Measurements from ENCODE around the gene UMODL1.

GRCh38 chr21:42191696-42192595 lies 120.8 kb downstream of the UMODL1 start:
- TF ChIP-seq, protein P1, sequence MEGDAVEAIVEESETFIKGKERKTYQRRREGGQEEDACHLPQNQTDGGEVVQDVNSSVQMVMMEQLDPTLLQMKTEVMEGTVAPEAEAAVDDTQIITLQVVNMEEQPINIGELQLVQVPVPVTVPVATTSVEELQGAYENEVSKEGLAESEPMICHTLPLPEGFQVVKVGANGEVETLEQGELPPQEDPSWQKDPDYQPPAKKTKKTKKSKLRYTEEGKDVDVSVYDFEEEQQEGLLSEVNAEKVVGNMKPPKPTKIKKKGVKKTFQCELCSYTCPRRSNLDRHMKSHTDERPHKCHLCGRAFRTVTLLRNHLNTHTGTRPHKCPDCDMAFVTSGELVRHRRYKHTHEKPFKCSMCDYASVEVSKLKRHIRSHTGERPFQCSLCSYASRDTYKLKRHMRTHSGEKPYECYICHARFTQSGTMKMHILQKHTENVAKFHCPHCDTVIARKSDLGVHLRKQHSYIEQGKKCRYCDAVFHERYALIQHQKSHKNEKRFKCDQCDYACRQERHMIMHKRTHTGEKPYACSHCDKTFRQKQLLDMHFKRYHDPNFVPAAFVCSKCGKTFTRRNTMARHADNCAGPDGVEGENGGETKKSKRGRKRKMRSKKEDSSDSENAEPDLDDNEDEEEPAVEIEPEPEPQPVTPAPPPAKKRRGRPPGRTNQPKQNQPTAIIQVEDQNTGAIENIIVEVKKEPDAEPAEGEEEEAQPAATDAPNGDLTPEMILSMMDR (IDR thresholded peaks at IDR 0.05) = no peak
- TF ChIP-seq POLR2A (IDR thresholded peaks at IDR 0.05) (no peak), POLR2AphosphoS5 (IDR thresholded peaks at IDR 0.05) (no peak)

All from suprapubic skin (tissue), 4 donors.